Mucosa of stomach (tissue), 1 donor: Measurements from ENCODE around the gene HK3.

Source experiments
- H3K27me3 ChIP-seq: one replicate; pipeline ENCODE4 v1.7.0; 2013; ENCODE audit warnings: mild to moderate bottlenecking, low read length; ENCODE audit not compliant: control insufficient read depth, insufficient read depth
- H3K36me3 ChIP-seq: one replicate; pipeline ENCODE4 v1.7.0; 2013; ENCODE audit warnings: low read length; ENCODE audit not compliant: control insufficient read depth, insufficient read depth
- H3K4me1 ChIP-seq: one replicate; pipeline ENCODE4 v1.7.0; 2013; ENCODE audit warnings: mild to moderate bottlenecking, low read length; ENCODE audit not compliant: control insufficient read depth, insufficient read depth
- H3K4me3 ChIP-seq: one replicate; pipeline ENCODE4 v1.7.0; 2013; ENCODE audit warnings: low read length
- H3K9ac ChIP-seq: one replicate; pipeline ENCODE4 v1.7.0; 2013; ENCODE audit warnings: mild to moderate bottlenecking, low read length, moderate library complexity
- H3K9me3 ChIP-seq: one replicate; pipeline ENCODE4 v1.7.0; 2013; ENCODE audit warnings: mild to moderate bottlenecking, low read length, moderate library complexity; ENCODE audit not compliant: control insufficient read depth
- donor health status: Pancreatic carcinoma.

The HK3 gene

DNA sequence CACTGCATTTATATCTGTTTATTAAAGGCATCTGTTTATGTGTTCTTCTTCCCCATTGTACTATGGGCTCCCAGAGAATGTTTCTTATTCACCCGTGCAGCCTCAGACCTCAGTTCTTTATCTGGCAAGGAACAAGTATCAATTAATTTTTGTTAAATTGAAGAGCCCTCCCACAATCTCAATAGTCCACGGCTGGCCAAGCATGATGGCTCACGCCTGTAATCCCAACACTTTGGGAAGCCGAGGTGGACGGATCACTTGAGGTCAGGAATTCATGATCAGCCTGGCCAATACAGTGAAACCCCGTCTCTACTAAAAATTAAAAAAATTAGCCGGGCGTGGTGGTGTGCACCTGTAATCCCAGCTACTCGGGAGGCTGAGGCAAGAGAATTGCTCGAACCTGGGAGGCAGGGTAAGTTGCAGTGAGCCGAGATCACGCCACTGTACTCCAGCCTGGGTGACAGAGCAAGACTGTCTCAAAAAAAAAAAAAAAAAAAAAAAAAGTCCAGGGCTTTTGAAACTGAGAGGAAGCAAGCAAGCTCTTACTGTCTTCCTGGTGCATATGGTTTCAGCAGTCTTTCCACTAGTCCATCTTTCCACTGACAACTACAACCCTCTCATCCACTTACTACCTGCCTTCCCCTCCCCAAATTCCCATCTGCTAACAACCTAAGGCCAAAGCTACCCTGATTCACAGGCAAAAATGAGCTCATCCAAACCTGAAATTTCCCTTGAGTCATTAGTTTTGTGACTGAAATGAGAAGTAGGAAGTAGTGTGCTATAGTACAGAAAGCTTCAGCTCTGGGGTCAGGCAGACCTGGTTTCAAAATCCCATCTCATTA, 2.3 kb upstream of the HK3 start:
- no peaks in the 10 kb centered on the region for H3K9me3 ChIP-seq
- no peak overlapping the region for H3K4me3 ChIP-seq
- H3K4me1 ChIP-seq, result no peaks in the 10 kb centered on the region
- no peaks in the 10 kb centered on the region for H3K27me3 ChIP-seq
- no peak overlapping the region for H3K9ac ChIP-seq
- no peaks in the 10 kb centered on the region for H3K36me3 ChIP-seq

GRCh38 chr5:176900780-176901204, 1.6 kb upstream of the HK3 start:
- Histone ChIP-seq H3K9me3 (no peaks in the 10 kb centered on the region), H3K27me3 (no peaks in the 10 kb centered on the region), H3K36me3 (no peaks in the 10 kb centered on the region), H3K9ac (no peak overlapping the region), H3K4me1 (no peaks in the 10 kb centered on the region), H3K4me3 (no peak overlapping the region)

DNA sequence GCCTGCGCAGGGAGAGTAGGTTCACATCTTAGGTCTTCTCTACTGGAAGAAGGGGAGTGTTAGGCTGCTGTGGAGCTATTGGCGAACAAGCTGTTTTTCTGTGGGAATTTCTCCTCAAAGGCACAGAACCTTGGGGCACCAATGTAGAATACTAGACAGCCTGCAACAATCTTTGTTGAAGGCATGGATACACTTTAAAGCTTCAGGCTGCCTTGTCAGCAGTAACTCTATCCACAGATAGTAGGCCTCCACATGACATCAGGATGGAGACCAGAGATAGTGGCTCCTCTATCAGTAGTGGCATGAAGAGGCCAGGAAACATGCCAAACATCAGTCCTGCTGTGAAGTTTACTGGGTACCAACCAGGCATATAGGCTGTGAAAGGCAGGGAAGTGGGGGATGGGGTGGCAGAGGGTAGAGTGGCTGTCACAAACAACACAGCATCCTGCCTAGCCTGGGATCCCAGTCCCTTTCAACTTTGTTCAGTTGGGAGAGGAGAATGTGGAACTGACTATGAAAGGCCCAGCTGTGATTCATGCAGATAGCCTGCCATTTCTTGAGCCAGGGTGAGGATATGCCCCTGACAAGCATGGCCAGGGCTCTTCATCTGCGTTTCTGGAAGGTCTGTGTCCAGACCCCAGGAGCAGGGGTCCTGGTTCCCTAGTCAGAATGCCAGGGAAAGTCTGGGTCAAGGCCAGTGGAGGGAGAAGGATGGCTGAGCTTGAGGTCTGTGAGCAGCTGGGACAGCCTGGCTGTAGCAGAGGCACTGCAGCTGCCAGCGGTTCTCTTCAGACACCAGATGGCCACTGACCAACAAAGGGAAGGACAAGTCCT, 1.0 kb upstream of the HK3 start:
- Histone ChIP-seq H3K36me3 (no peaks in the 10 kb centered on the region), H3K9ac (no peak overlapping the region), H3K9me3 (no peaks in the 10 kb centered on the region), H3K27me3 (no peaks in the 10 kb centered on the region), H3K4me3 (no peak overlapping the region), H3K4me1 (no peaks in the 10 kb centered on the region)

DNA sequence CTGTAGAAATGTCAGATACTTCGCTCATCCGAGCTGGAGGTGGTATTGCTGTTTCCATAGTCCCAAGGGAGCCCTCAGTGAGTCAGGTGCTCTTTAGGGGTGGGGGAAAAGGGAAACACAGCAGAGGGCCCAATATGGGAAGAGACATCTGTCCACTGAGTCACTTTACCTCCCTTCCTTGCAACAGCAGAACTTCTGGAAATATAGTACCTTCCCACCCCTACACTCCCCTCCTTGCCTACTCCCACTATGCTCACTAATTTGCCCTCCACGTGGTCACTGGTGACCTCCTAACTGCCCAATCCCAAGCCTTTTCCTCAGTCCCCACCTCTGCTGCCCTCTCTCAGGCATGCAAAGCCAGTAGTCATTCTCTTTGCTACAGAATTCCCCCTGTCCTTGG, 1.9 kb downstream of the HK3 start:
- H3K27me3 ChIP-seq, result no peaks in the 10 kb centered on the region
- no peaks in the 10 kb centered on the region for H3K36me3 ChIP-seq
- H3K4me3 ChIP-seq, result no peak overlapping the region
- no peaks in the 10 kb centered on the region for H3K9me3 ChIP-seq
- no peak overlapping the region for H3K9ac ChIP-seq
- H3K4me1 ChIP-seq, result no peaks in the 10 kb centered on the region

- Histone ChIP-seq H3K9me3 (no peaks in the 10 kb centered on the region), H3K9ac (no peak overlapping the region), H3K4me1 (no peaks in the 10 kb centered on the region), H3K27me3 (no peaks in the 10 kb centered on the region), H3K4me3 (no peak overlapping the region), H3K36me3 (no peaks in the 10 kb centered on the region)
Measured at GRCh38 chr5:176895831-176896230, 3.3 kb downstream of the HK3 start.

DNA sequence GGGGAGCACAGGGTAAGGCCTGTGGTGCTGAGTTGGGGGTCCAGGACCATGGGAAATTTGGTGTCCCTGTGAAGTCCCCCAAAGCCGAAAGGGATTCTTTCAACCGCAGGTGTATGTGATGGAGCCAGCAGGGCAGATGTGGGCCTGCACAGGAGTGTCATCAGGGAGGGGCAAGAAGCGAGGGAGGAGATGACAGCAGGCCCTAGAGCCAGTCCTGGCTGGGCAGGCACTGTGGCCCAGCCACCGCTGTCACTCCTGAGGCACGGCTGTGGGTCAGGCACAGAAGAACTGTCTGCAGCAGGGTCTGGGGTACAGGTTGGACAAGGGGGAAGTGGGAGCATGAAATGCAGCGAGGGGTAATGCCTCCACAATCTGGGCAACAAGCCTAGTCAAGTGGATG, 4.8 kb downstream of the HK3 start:
- Histone ChIP-seq H3K36me3 (no peaks in the 10 kb centered on the region), H3K9ac (no peak overlapping the region), H3K9me3 (no peaks in the 10 kb centered on the region), H3K4me3 (no peak overlapping the region), H3K27me3 (no peaks in the 10 kb centered on the region), H3K4me1 (no peaks in the 10 kb centered on the region)

DNA sequence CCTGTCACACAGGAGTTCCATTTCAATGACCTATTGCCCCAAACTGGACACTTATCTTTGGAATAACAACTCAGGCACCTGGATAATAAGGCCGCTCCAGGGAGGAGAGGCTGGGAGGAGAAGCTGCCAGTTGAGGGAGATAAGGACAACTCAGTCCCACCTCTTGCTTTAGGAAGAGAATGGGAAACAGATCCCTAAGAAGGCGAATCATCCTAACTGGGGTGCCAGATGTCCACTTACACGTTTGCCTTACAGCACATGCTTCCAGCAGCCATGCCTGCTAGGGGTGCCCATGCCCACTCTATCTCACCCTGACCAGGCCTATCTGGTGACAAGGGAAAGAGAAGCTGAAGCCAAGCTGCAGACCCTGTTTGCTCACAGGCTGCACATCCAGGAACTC, 6.5 kb downstream of the HK3 start:
- Histone ChIP-seq H3K9ac (no peak overlapping the region), H3K4me3 (no peak overlapping the region), H3K36me3 (no peaks in the 10 kb centered on the region), H3K4me1 (no peaks in the 10 kb centered on the region), H3K27me3 (no peaks in the 10 kb centered on the region), H3K9me3 (no peaks in the 10 kb centered on the region)

- Histone ChIP-seq H3K9ac (no peak overlapping the region), H3K4me1 (no peaks in the 10 kb centered on the region), H3K9me3 (no peaks in the 10 kb centered on the region), H3K4me3 (no peak overlapping the region), H3K36me3 (no peaks in the 10 kb centered on the region), H3K27me3 (no peaks in the 10 kb centered on the region)
Measured at GRCh38 chr5:176891331-176891958, 7.7 kb downstream of the HK3 start.

DNA sequence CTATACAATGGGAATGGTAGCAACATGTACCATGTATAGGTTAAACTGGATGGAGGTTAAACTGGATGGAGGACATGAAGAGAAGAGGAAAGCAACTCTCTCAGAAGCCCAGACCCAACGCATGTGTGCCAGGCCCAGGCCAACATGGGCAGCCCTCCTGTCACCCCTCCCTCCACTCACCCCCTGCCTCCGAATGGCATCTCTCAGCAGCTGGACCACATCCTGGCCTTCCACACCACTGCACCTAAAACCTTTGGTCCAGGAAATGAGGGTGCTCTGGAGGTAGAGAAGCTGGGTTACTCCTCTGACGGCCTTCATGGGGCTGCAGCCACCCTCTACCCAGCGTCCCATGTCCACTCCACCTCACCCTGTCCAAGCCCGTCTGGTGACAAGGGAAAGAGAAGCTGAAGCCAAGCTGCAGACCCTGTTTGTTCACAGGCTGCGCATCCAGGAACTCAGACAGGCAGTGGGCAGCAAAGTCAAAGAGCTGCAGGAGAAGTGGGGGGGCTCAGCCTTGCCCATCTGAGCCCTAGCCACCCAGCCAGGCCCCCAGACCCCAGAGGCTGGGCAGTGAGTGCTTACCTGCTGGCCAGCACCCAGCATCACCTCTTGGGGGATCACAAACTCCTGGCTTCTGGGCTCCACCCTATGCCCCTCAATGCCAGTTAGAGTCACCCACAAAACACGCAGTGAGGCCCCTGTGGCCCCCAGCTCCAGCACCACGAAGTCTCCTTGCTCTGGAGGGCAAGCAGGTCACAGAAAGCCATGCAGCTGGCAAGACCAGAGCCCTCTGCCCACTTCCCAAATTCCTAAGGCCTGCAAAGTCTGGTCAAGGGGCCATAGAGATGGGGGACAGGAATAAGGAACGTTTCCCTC, 8.5 kb downstream of the HK3 start:
- H3K4me3 ChIP-seq, result no peak overlapping the region
- H3K9me3 ChIP-seq, result no peaks in the 10 kb centered on the region
- H3K9ac ChIP-seq, result no peak overlapping the region
- H3K4me1 ChIP-seq, result no peaks in the 10 kb centered on the region
- no peaks in the 10 kb centered on the region for H3K27me3 ChIP-seq
- H3K36me3 ChIP-seq, result no peaks in the 10 kb centered on the region

GRCh38 chr5:176889321-176890280, 9.5 kb downstream of the HK3 start:
- Histone ChIP-seq H3K27me3 (no peaks in the 10 kb centered on the region), H3K9ac (no peak overlapping the region), H3K36me3 (no peaks in the 10 kb centered on the region), H3K9me3 (no peaks in the 10 kb centered on the region), H3K4me1 (no peaks in the 10 kb centered on the region), H3K4me3 (no peak overlapping the region)

DNA sequence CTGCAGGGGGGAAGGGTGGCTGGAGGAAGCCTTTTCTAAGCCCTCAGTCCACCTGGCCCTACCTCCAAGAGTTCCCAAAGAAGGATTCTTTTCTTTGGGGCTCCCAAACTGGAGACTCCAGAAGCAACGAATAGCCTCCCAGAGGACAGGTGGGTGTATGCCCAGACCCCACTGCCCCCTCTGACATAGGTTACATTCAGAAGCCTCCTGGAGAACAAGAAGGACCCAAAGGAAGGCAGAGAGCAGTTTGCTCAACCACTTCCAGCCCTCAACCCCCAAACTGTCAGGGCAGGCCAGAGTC, 10.3 kb downstream of the HK3 start:
- Histone ChIP-seq H3K9me3 (no peaks in the 10 kb centered on the region), H3K4me3 (no peak overlapping the region), H3K4me1 (no peaks in the 10 kb centered on the region), H3K9ac (no peak overlapping the region), H3K27me3 (no peaks in the 10 kb centered on the region), H3K36me3 (no peaks in the 10 kb centered on the region)
